ENCODE measurements around the gene CASD1.

CASD1 gene

GRCh38 chr7:94513565-94513860, 3.9 kb downstream of the CASD1 start:
- DNase-seq (ENCODE audit: low spot score) = no peak

GRCh38 chr7:94514140-94514889, 4.7 kb downstream of the CASD1 start:
- no peak for DNase-seq (ENCODE audit: low spot score)

- DNase-seq (ENCODE audit: low spot score) = no peak
These were observed 5.3 kb downstream of the CASD1 start for GRCh38 chr7:94514917-94515316.

- DNase-seq (ENCODE audit: low spot score) = no peak
These were observed 16.3 kb downstream of the CASD1 start for GRCh38 chr7:94525923-94526322.

GRCh38 chr7:94529516-94529915, 19.9 kb downstream of the CASD1 start:
- DNase-seq (ENCODE audit: low spot score) = no peak

GRCh38 chr7:94530109-94530508, 20.5 kb downstream of the CASD1 start:
- DNase-seq (ENCODE audit: low spot score) = no peak

- no peak for DNase-seq (ENCODE audit: low spot score)
These were observed 23.1 kb downstream of the CASD1 start for GRCh38 chr7:94532676-94533075.

GRCh38 chr7:94540428-94540827, 30.8 kb downstream of the CASD1 start:
- DNase-seq (ENCODE audit: low spot score) = no peak

- DNase-seq (ENCODE audit: low spot score) = no peak
These were observed 37.5 kb downstream of the CASD1 start for GRCh38 chr7:94547126-94547525.

GRCh38 chr7:94556028-94556427, 46.4 kb downstream of the CASD1 start:
- no peak for DNase-seq (ENCODE audit: low spot score)

GRCh38 chr7:94557215-94557614, 47.6 kb downstream of the CASD1 start:
- no peak for DNase-seq (ENCODE audit: low spot score)

- no peak for DNase-seq (ENCODE audit: low spot score)
These were observed 50.4 kb downstream of the CASD1 start for GRCh38 chr7:94559972-94560371.

GRCh38 chr7:94561841-94562514, 52.4 kb downstream of the CASD1 start:
- DNase-seq (ENCODE audit: low spot score) = no peak

- no peak for DNase-seq (ENCODE audit: low spot score)
These were observed 52.9 kb downstream of the CASD1 start for GRCh38 chr7:94562525-94562924.

GRCh38 chr7:94565247-94565894, 55.8 kb downstream of the CASD1 start:
- no peak for DNase-seq (ENCODE audit: low spot score)

- no peak for DNase-seq (ENCODE audit: low spot score)
These were observed 57.8 kb downstream of the CASD1 start for GRCh38 chr7:94567396-94567795.

GRCh38 chr7:94571816-94572215, 62.2 kb downstream of the CASD1 start:
- no peak for DNase-seq (ENCODE audit: low spot score)

GRCh38 chr7:94575646-94576045, 66.0 kb downstream of the CASD1 start:
- no peak for DNase-seq (ENCODE audit: low spot score)

- DNase-seq (ENCODE audit: low spot score) = no peak
These were observed 66.7 kb downstream of the CASD1 start for GRCh38 chr7:94576316-94576715.

- DNase-seq (ENCODE audit: low spot score) = no peak
These were observed 67.7 kb downstream of the CASD1 start for GRCh38 chr7:94577357-94577756.

GRCh38 chr7:94578614-94579013, 69.0 kb downstream of the CASD1 start:
- DNase-seq (ENCODE audit: low spot score) = no peak

GRCh38 chr7:94579470-94579869, 69.9 kb downstream of the CASD1 start:
- no peak for DNase-seq (ENCODE audit: low spot score)

- no peak for DNase-seq (ENCODE audit: low spot score)
These were observed 71.0 kb downstream of the CASD1 start for GRCh38 chr7:94580601-94581000.

GRCh38 chr7:94584113-94584512, 74.5 kb downstream of the CASD1 start:
- no peak for DNase-seq (ENCODE audit: low spot score)

Measured in CD4-positive, alpha-beta T cell treated with Interleukin-15 for 4 hours (primary cell).